B cell (primary cell): ENCODE data around the gene ALG6. TPM values are rescaled to one million over a fixed set of nuclear protein-coding genes. Genes with fewer than 3 reads are reported as not detected.
"Not testable (repeated sequence)": the region's sequence is repeated elsewhere in the genome, so short reads cannot be mapped to it uniquely, and the experiment has no call there.

ENCODE experiments used
- ATAC-seq: fragments of 200-7000 bp; cut with Tn5 transposase; one replicate; pipeline ENCODE4 v1.10.0; 2021; ENCODE audit warnings: low read depth, mild to moderate bottlenecking, moderate number of reproducible peaks, moderate library complexity
- CTCF ChIA-PET: fragments of 350-600 bp; sonication (Branson Sonifier 250); formaldehyde crosslinking; loops from one replicate; lab custom pipeline; 2021; ENCODE audit warnings: antibody characterized with exemption, inconsistent platforms; lab: Charles Lee
- POLR2A ChIA-PET: fragments of 350-600 bp; sonication (Branson Sonifier 250); formaldehyde crosslinking; loops from one replicate; lab custom pipeline; 2021; ENCODE audit warnings: antibody characterized with exemption; lab: Charles Lee
- DNase-seq: peaks from one replicate; pipeline ENCODE4 v3.0.0; 2013
- H2AFZ ChIP-seq: 2 replicates; pipeline ENCODE4 v1.6.1; 2012; ENCODE audit warnings: mild to moderate bottlenecking, low read depth, low read length; ENCODE audit not compliant: insufficient read depth, poor library complexity, severe bottlenecking
- H3K27ac ChIP-seq, 2 donors: 1 replicate in 1 of 2; 2 replicates in 1 of 2; pipeline ENCODE4 v1.5.1; 2012 to 2013; ENCODE audit warnings: low read length in 2 of 2, mild to moderate bottlenecking in 2 of 2, moderate library complexity in 1 of 2
- H3K27me3 ChIP-seq, 4 experiments: fragments of 200-600 bp in 1 of 4; sonication (generic) in 1 of 4; replicated peaks in 1 of 4; 1 replicate in 2 of 4; 2 replicates in 2 of 4; pipeline versions ENCODE4 v1.6.1 to v1.7.0; 2013 to 2016; ENCODE audit warnings: low read length in 3 of 4, mild to moderate bottlenecking in 2 of 4, mixed read lengths in 1 of 4, moderate library complexity in 1 of 4; ENCODE audit not compliant: insufficient read depth in 4 of 4, control insufficient read depth in 3 of 4; ENCODE audit errors: control extremely low read depth in 1 of 4
- H3K36me3 ChIP-seq, 2 experiments: replicated peaks in 1 of 2; 1 replicate in 1 of 2; 2 replicates in 1 of 2; pipeline versions ENCODE4 v1.6.1 to v1.7.1; 2013; ENCODE audit warnings: low read length in 1 of 2; ENCODE audit not compliant: insufficient read depth in 2 of 2, control insufficient read depth in 1 of 2; ENCODE audit errors: control extremely low read depth in 1 of 2, extremely low read depth in 1 of 2
- H3K4me1 ChIP-seq, 2 donors: fragments of 200-600 bp in 1 of 2; sonication (generic) in 1 of 2; 1 replicate in 1 of 2; 2 replicates in 1 of 2; pipeline versions ENCODE4 v1.5.1 to v1.6.1; 2013 to 2017; ENCODE audit warnings: low read length in 2 of 2; ENCODE audit not compliant: control insufficient read depth in 2 of 2, insufficient read depth in 2 of 2
- H3K4me2 ChIP-seq: replicated peaks from 2 replicates; pipeline ENCODE3; 2012; ENCODE audit warnings: mild to moderate bottlenecking, low read depth, low read length; ENCODE audit not compliant: poor library complexity, severe bottlenecking
- H3K4me3 ChIP-seq, 5 experiments: fragments of 200-600 bp in 1 of 5; sonication (generic) in 1 of 5; 1 replicate in 3 of 5; 2 replicates in 2 of 5; pipeline versions ENCODE4 v1.5.1 to v1.7.0; 2011 to 2016; ENCODE audit warnings: low read length in 4 of 5, mild to moderate bottlenecking in 4 of 5, low read depth in 2 of 5, control low read depth in 1 of 5, moderate library complexity in 1 of 5; ENCODE audit not compliant: insufficient read depth in 1 of 5; ENCODE audit errors: control extremely low read depth in 1 of 5, extremely low read depth in 1 of 5
- H3K79me2 ChIP-seq: fragments of 200-600 bp; sonication (generic); one replicate; pipeline ENCODE4 v1.6.0; 2016; ENCODE audit warnings: low read length; ENCODE audit not compliant: control insufficient read depth, insufficient read depth
- H3K9ac ChIP-seq: fragments of 200-600 bp; sonication (generic); 2 replicates; pipeline ENCODE4 v1.6.1; 2017; ENCODE audit warnings: mild to moderate bottlenecking, low read length, moderate library complexity
- H3K9me3 ChIP-seq, 3 donors: one replicate each; pipeline versions ENCODE4 v1.6.1 to v1.7.1; 2013; ENCODE audit warnings: low read length in 2 of 3; ENCODE audit not compliant: control insufficient read depth in 2 of 3, insufficient read depth in 1 of 3; ENCODE audit errors: control extremely low read depth in 1 of 3
- H4K20me1 ChIP-seq: 2 replicates; pipeline ENCODE4 v1.6.0; 2012; ENCODE audit warnings: mild to moderate bottlenecking, low read length; ENCODE audit not compliant: insufficient read depth, control insufficient read depth, poor library complexity, severe bottlenecking
- H3K27ac Mint-ChIP-seq: one replicate; pipeline ENCODE4 v1.8.0; 2021; ENCODE audit warnings: mixed read lengths
- H3K27me3 Mint-ChIP-seq: one replicate; pipeline ENCODE4 v1.8.0; 2021; ENCODE audit warnings: mixed read lengths
- H3K4me1 Mint-ChIP-seq: one replicate; pipeline ENCODE4 v1.8.0; 2021; ENCODE audit warnings: mixed read lengths
- H3K4me3 Mint-ChIP-seq: one replicate; pipeline ENCODE4 v1.8.0; 2021; ENCODE audit warnings: mixed read lengths
- H3K9me3 Mint-ChIP-seq: one replicate; pipeline ENCODE4 v1.8.0; 2022; ENCODE audit warnings: mixed read lengths; ENCODE audit not compliant: insufficient read depth
- EZH2 ChIP-seq: IDR thresholded peaks from 2 replicates; pipeline ENCODE4 v1.6.1; 2012; ENCODE audit warnings: borderline replicate concordance, low read depth, mild to moderate bottlenecking, moderate library complexity, low read length; ENCODE audit not compliant: insufficient read depth, poor library complexity, severe bottlenecking
- WGBS: methylation state at CpG from one replicate; pipeline ENCODE4 v1.1.5; 2013; ENCODE audit warnings: missing lambda C conversion rate; ENCODE audit not compliant: insufficient coverage; 5-methylcytosine and 5-hydroxymethylcytosine counted together
- intact Hi-C: fragments of 100-400 bp; cut with micrococcal nuclease; formaldehyde crosslinking; loops from one replicate; pipeline ENCODE4 v1.10.0; 2022
- polyA plus RNA-seq: library from polyadenylated mRNA; depleted of rRNA; stranded (reverse); fragments of >200 nt; gene quantifications from 2 replicates; pipeline ENCODE4 v1.2.3, GENCODE V29; 2012
- total RNA-seq, 2 donors: library from RNA; stranded (reverse); fragments of 120-200 nt in 1 of 2; gene quantifications; 1 replicate in 1 of 2; 2 replicates in 1 of 2; pipeline versions ENCODE4 v1.2.3 to v1.2.4, GENCODE V29; 2013 to 2022
- TF ChIP-seq, protein P1 (sequence below): fragments of 200-600 bp; IDR thresholded peaks from one replicate; pipeline ENCODE4 v1.8.0; 2022; ENCODE audit warnings: antibody characterized with exemption, mild to moderate bottlenecking

ALG6 gene
- total and polyA plus RNA-seq, 2 donors (not counting 1 experiment from before 2014, with no cell fraction given): 9.7 to 31.4 TPM

DNA sequence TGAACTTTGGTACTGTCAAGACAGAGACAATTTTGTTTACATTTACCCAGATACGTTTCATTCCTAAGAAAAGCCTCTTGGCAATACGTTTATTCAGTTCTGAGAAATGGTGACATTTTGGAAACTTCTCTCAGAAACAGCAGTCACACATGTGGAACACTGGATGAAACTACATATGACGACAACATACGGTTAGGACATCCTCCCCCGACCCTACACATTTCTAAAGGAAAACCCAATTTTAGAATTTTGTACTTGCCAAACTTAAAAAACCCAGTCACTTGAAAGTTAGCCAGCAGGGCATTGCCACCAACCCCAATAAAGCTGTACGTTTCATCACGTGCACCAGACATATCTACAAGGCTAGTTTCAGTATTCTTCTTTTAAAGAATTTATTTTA is 98.8 kb downstream of the ALG6 start:
- no peak overlapping the region for H3K27ac Mint-ChIP-seq
- H3K9ac ChIP-seq: no peak overlapping the region
- H3K9me3 ChIP-seq: peaks cover 4 to 13% (median 8%) of the 10 kb centered on the region in 3 donors
- intact Hi-C loops: no loop called here
- peaks cover 5% of the 10 kb centered on the region for H3K9me3 Mint-ChIP-seq
- no peaks in the 10 kb centered on the region for H3K27me3 ChIP-seq
- no peaks in the 10 kb centered on the region for H3K79me2 ChIP-seq
- no peak overlapping the region for H3K4me3 Mint-ChIP-seq
- ATAC-seq (no peak), DNase-seq (no peak)
- ChIA-PET POLR2A (no interaction called here), CTCF (no interaction called here)
- no peak overlapping the region for H3K27ac ChIP-seq
- no peaks in the 10 kb centered on the region for H4K20me1 ChIP-seq
- no peaks in the 10 kb centered on the region for H3K36me3 ChIP-seq
- no peaks in the 10 kb centered on the region for H3K27me3 Mint-ChIP-seq
- H2AFZ ChIP-seq: no peak overlapping the region
- H3K4me1 ChIP-seq: no peaks in the 10 kb centered on the region
- no peak for TF ChIP-seq EZH2
- no peaks in the 10 kb centered on the region for H3K4me1 Mint-ChIP-seq
- no peak overlapping the region for H3K4me3 ChIP-seq
- WGBS: 95% methylated on average over 4 of the region's 7 CpGs
- no peak overlapping the region for H3K4me2 ChIP-seq

DNA sequence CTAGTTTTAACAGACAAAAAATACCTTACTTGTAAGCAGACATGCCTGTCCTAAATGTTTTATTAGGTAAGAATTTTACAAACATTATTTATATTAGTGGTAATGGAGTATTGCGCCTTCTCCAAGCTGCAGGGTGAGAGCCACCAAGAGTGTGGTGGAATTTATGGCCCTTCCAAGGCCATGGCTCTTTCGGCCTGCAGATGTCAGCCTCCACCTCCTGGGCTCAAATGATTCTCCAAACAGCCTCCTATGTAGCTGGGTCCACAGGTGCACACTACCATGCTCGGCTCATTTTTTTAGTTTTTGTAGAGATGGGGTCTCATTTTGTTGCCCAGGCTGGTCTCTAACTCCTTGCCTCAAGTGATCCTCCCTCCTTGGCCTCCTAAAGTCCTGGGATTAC is 99.3 kb downstream of the ALG6 start:
- H3K4me1 ChIP-seq: no peaks in the 10 kb centered on the region
- Mint-ChIP-seq H3K4me3 (no peak overlapping the region), H3K9me3 (peaks cover 5% of the 10 kb centered on the region), H3K4me1 (no peaks in the 10 kb centered on the region), H3K27ac (no peak overlapping the region), H3K27me3 (no peaks in the 10 kb centered on the region)
- ATAC-seq (no peak), DNase-seq (no peak)
- no peaks in the 10 kb centered on the region for H3K27me3 ChIP-seq
- 100% methylated on average over 1 of the region's 3 CpGs for WGBS
- no peak overlapping the region for H3K27ac ChIP-seq
- H3K9ac ChIP-seq: no peak overlapping the region
- H2AFZ ChIP-seq: no peak overlapping the region
- no peak overlapping the region for H3K4me3 ChIP-seq
- no peaks in the 10 kb centered on the region for H4K20me1 ChIP-seq
- CTCF ChIA-PET: no interaction called here
- intact Hi-C loops: no loop called here
- H3K79me2 ChIP-seq: no peaks in the 10 kb centered on the region
- TF ChIP-seq, protein P1, sequence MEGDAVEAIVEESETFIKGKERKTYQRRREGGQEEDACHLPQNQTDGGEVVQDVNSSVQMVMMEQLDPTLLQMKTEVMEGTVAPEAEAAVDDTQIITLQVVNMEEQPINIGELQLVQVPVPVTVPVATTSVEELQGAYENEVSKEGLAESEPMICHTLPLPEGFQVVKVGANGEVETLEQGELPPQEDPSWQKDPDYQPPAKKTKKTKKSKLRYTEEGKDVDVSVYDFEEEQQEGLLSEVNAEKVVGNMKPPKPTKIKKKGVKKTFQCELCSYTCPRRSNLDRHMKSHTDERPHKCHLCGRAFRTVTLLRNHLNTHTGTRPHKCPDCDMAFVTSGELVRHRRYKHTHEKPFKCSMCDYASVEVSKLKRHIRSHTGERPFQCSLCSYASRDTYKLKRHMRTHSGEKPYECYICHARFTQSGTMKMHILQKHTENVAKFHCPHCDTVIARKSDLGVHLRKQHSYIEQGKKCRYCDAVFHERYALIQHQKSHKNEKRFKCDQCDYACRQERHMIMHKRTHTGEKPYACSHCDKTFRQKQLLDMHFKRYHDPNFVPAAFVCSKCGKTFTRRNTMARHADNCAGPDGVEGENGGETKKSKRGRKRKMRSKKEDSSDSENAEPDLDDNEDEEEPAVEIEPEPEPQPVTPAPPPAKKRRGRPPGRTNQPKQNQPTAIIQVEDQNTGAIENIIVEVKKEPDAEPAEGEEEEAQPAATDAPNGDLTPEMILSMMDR: no peak
- TF ChIP-seq EZH2: no peak
- H3K9me3 ChIP-seq: peaks cover 2 to 10% (median 8%) of the 10 kb centered on the region in 3 donors
- no peak overlapping the region for H3K4me2 ChIP-seq
- H3K36me3 ChIP-seq: no peaks in the 10 kb centered on the region
- POLR2A ChIA-PET: no interaction called here

- ATAC-seq, POLR2A ChIA-PET, H3K9ac ChIP-seq, H3K79me2 ChIP-seq, H3K4me3 Mint-ChIP-seq, H3K9me3 ChIP-seq, H3K4me1 ChIP-seq, H3K4me2 ChIP-seq, intact Hi-C loops, H4K20me1 ChIP-seq, H3K9me3 Mint-ChIP-seq, CTCF ChIA-PET, DNase-seq, H3K27ac Mint-ChIP-seq, H3K27me3 ChIP-seq, H3K4me3 ChIP-seq, H3K27me3 Mint-ChIP-seq, H3K36me3 ChIP-seq, H3K27ac ChIP-seq, H3K4me1 Mint-ChIP-seq, H2AFZ ChIP-seq: not testable (repeated sequence)
- WGBS: 100% methylated on average over 1 of the region's 5 CpGs
Observed at GRCh38 chr1:63468683-63469082, 101.3 kb downstream of the ALG6 start.
